GM19463 (cell line): ENCODE results near the gene IL1B.
"Not testable (repeated sequence)": the region's sequence is repeated elsewhere in the genome, so short reads cannot be mapped to it uniquely, and the experiment has no call there.

ENCODE experiments used
- ATAC-seq: cut with Tn5 transposase; IDR thresholded peaks from one replicate; pipeline ENCODE4 v1.9.1; 2021; ENCODE audit warnings: mild to moderate bottlenecking, moderate library complexity; ENCODE audit not compliant: unreplicated experiment

The IL1B gene

DNA sequence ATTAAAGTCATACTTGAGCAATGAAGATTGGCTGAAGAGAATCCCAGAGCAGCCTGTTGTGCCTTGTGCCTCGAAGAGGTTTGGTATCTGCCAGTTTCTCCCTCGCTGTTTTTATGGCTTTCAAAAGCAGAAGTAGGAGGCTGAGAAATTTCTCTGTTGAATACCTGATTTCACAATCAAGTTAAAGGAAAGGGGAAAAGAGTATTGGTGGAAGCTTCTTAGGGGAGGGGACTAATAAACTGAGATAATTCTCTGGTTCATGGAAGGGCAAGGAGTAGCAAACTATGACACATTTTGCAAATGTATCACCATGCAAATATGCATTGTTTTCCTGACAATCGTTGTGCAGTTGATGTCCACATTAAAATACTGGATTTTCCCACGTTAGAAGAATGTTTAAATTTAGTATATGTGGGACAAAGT, at the start of gene IL1B:
Gene IL1B, minus strand, starts transcription at position 85 of the 423 bp plus-strand sequence. CDS start 550 bp downstream, outside the sequence.
- no peak for ATAC-seq

DNA sequence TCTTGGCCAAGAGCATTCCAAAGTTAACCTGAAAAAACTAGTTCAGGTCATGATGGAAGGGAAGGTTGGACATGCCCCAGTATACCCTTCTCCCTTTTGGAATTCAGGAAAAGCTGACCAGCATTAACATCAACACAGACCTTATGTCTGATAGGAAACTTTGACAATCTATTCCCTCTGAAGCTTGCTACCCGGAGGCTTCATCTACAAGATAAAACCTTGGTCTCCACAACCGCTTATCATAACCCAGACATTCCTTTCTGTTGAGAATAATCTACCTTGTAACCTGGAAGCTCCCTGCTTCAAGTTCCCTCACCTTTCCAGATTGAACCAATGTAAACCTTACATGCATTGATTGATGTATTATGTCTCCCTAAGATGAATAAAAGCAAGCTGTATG, 49.7 kb upstream of the IL1B start:
- no peak for ATAC-seq

DNA sequence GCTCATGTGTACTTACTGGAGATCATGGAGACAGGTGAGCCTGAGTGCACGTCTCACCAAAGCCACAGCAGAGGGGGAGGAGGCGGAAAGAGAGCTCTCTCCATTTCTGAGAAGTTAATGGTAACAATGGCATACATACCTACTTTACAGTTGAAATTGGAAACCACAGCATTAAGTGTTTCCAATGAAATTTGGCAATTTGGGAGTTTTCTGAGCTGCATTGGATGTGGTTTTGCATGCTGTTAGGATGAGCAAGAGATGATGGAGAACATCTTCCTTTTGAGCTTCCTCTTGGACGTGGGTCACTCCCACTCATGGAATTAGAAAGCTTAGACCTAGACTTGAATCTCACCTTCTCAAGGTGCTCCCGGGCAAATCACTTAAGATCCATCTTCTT, 48.9 kb upstream of the IL1B start:
- no peak for ATAC-seq

DNA sequence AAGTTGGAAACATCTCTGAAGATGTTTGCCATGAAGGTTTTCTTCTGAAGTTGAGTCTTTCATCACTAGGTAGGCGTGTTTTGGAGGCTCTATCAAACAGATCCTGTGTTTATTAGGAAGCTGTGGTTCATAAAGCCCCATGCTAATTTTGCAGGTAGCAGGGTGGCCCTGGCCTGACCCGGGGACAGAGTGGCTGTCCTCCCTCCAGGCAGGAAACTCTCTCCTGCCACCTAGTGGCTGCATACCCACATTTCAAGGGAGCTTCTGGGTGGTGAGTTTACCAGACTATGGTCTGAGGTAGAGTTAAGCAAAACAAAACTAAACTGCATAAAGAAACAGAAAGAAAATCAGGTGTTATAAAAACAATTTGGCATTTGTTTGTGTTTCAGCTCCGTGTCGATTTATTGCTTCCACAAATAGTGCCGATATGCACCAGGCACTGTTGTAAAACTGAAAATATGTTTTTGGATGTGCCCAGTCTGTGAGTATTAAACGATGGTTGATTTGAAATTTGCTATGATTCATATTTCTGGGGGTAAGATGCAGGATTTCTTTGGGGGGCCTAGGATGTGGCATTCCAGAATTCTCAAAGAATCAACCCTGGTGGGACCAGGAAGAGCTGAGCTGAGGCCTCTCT, 48.4 kb upstream of the IL1B start:
- ATAC-seq: peak; percentile 41

DNA sequence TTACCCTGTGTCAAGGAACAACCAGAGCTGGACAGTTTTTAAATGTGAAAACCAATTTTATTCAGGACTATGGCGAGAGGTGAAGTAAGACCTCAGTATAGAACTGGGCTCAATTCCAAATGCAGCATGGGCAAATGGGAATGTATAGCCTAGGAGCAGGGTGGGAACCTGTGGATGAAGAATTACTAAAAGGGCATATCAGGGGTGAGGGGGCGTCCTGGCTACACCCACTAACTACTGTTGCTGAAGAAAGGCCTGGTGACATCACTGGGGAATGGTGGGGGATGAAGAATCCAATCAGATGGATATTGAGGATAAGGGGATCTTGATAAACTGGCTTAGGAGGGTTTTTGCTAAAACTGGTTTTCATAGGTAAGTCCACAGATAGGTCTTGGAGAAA, 47.1 kb upstream of the IL1B start:
- ATAC-seq: no peak

DNA sequence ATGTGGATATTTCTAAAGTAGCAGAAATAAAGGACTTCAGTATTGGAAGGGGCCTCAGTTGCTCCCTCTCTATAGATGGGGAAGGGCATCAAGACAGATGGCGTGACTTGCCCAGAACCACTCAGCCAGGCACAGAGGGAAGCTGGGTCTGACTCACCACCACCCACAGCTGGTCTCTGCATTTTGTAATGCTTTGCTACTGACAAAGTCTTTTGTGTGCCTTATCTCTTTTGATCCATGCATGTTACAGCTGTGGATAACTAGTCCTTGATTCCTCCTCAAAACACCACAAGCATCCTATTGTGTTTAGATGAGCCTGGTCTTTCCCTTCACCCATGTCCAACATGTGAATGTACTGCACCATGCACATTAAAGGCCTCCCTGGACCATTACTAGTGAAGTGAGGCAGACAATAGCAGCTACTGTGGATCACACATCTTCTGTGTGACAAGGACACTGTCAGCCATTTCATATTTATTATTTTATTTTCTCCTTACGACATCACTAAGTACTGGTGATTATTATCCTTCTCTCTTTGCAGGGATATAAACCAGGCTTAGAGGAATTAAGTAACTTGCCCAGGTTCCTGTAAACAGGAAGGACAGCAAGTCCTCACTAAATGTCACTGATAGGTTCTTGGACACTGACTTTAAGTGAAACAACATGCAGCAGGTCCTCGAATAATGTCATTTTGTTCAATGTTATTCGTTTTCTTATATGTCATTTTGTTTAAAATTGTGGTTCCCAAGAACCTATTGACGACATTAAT, 44.8 kb upstream of the IL1B start:
- peak; percentile 85 for ATAC-seq

DNA sequence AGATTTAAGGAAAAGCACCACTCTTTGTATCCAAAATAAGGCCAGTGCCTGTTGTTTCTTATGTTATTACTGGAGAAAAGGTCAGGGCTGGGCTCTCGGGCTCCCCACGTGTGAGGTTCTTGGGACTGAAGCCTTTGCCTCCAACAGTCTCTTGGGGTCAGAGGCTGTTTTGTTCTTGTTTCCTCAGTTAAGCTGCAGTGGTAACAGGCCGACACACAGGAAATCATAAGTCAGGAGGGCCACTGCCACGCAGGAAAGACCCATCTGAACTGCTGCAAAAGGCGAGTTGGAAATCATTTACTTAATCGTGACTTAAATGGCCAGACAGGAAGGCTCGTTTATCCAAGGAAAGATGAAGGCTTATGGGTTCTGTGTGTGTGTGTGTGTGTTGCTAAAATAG, 44.1 kb upstream of the IL1B start:
- peak; percentile 35 for ATAC-seq

DNA sequence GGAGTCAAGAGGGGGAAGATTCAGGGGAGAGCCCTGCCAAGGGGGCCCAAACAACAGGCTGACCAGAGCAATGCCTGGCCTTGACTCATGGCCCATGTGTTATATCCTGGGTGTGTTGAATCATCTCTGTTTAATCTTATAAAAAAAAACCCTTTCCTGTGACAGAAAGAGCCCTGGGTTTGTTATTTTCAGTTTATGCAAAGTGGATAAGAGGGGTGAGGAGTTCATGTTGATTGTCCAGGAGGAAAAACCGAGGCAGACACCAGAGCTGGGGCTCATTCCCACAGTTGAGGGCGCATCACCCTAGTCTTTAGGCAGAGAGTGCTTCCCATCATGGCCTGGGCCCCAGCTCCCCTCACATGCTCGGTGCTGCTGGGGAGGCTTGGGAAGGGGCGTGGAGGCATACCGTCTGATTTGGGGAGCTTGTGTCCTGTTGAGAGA, 43.5 kb upstream of the IL1B start:
- no peak for ATAC-seq

DNA sequence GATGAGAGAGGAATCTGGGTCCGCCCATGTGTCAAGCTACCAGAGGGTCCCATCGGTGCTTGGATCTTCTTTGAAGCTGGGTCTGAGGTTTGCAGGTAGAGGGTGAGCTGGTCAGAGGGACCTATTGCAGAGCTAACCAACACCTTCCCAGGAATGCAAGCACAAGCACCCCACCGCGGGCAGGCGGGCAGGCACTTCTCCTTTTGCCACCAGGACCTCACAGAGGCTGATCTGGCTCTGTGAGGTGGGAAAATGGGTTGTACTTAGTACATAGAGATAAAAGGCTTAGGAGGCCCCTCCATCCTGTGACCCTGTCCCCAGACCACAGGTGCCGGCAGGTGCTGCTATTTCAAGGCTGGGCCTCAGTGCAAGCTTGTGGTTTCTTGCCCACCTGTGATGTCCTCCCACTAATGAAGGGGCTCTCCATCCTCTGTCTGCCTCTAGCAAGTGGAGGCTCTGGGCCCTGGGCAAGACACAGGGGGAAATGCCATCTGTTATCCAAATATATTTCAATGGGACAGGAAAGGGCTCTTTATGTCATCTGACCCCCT, 43.0 kb upstream of the IL1B start:
- no peak for ATAC-seq

DNA sequence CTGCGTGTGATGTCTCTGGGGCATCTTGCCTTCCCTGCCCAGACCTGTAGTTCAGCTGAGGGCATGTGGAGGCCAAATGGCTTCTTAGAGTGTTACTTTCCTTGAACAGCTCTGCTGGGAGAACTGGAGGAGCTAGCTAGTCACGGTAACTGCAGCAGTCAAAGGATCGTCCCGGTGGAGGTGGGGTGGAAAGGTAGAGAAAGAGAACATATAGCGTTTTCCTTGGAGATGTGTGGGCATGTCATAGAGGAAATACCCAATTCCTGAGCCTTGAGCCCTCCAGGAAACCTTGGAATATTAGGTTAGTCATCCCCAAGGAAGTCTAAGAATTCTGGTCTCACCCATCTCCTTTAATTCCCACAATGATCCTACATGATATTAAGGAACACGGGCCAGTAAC, 40.8 kb upstream of the IL1B start:
- ATAC-seq: no peak

DNA sequence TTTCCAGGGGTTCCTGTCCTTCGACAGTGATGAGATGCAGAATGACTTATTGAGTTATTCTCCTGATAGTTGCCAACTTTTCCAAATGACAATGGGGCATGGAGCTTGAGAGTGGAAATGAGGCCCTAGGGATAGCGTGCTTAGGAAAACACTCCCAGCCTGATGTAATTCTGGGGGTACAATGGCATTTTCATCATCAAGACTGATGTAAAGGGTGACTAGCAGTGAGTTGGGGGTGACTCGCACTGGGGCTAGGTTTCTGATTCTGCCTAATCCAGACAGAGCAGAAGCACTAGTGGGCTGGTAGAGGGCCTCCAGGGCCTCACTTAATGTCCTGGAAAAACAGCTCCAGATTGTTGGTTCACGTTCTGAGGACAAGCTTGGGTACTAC, 40.4 kb upstream of the IL1B start:
- ATAC-seq: no peak

DNA sequence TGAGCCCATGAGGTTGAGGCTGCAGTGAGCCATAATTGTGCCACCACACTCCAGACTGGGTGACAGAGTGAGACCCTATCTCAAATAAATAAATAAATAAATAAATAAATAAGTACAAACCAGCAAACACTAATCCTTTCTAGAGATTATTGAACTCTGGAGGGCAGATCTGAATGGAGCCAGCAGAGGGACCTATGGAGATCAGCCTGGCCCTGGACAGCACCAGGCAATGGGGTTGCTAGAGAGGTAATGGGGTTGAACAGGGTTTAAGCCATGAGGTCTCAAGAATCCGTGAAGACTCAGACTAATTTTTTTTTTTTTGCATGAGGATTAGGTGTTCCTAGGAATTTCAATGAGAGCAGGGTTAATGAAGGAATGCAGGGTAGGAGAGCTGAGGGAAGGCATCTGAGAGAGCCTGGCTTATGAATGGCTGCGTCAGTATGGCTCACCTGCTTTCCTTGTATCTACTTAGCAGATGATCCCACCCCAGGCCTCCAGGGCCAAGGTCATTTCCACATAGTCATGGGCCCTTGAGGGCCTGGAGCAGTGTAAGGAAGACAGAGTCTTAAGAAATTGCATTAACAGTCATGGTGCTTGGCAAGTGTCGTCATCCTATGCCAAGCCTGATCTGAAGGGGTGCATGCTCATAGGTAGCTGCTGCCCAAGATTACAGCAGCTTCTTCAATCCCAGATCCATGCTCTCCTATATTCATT, 39.8 kb upstream of the IL1B start:
- no peak for ATAC-seq

DNA sequence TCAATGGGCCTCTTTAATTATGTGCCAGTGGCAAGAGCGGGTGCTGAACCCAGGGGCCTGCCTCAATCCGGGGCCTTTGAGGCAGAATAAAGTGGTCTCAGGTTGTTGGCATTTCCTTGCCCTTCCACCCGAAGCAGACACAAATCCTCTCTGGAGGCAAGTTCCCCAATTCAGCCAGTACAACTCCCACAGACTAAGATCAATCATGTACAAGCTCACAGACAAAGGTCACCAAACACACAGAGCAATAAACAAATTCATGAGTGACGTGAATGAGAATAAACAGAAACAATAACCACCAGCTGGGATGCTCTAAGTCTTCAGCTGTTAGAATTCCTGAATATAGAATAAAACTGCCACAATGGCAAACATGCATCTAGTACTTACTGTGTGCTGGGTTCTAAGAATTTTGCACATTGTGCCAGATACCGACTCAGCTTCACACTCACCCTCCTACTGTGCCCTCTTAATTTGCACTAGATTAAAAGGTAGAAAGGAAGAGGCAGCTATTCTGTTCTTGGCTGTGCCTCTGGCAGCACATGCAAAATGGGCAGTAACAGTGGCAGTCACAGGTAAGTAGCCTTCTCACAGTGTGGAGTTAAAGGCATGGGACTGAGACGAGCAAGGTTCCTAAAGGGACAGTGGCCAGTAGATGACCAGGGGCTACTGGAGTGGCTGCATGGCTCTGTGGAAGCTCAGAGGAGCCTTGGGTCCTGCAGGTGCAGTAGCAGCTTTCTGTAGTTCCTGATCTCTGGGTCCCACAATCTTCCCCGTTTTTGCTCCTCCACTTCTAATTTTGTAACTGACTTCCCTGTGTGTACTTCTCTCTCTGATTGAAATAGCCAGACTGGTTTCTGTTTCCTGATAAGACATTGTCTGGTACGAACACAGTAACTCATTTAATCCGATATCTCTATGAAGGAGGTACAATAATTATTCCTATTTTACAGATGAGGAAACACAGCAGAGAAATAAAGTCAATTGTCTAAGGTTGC, 34.6 kb upstream of the IL1B start:
- ATAC-seq: no peak

DNA sequence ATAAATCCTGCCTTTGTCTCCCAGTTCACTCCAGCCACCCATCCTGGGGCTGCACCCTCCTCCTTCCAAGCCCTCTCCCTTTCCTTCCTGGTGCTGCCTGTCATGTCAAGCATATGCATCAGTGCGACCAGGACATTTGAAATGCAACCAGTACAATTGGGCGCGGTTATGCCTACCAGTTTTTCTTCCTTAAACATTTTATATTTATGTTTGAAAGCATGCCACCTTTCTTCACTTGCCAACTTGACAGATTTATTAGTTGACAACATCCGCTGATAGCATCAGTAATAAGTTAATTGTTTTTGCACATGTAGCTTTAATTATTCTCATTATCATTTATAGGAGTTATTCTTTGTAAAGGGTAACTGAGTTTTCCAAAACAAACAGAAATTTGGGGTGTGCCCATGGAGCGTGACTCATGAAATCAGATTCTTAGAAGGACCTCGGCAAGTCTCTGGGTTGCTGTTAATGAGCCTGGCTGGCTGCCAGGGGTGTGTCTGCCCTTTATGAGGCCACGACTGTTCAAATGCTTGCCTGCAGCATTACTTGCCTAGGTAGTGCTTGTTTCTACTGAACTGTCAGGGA, 32.8 kb upstream of the IL1B start:
- ATAC-seq: no peak

DNA sequence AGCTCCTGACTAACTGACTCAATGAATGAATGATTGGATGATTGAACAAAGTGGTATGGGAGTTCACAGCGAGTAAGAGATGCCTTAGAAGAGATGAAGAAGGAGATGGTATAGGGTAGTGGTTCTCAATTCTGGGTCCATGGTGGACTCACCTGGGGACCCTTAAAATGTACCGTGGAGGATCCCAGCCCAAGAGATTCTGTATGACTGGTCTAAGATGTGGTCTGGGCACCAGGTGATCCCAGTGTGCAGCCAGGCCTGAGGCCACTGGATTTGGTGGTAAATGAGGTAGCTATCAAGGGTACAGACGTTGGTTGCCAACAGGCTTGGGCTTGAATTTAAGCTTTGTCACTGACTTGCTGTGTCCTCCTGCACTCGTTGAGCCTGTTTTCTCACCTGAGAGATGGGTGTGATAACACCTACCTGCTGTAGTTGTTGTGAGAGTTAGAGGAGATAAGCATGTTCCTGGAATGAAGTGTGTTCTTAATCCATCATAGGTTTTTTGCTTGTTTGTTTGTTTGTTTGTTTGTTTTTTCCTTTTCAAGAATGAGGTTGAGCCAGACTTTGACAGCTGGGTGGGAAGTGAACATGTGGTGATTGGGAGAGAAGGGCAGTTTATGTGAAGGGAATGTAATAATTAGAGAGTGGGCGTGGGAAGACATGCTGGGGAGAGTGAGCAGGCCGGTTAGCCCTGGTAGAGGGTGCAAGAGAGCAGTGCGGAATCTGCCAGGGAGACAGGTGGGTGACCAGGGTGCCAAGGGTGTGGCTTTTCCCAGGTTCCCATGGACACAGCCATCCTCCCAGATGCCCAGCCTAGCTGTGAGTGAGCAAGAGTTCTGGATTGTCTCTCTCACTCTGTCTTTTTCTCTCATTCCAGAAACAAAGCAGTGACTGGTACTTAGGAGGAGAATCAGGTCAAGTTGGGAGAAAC, 31.4 kb upstream of the IL1B start:
- ATAC-seq: no peak

DNA sequence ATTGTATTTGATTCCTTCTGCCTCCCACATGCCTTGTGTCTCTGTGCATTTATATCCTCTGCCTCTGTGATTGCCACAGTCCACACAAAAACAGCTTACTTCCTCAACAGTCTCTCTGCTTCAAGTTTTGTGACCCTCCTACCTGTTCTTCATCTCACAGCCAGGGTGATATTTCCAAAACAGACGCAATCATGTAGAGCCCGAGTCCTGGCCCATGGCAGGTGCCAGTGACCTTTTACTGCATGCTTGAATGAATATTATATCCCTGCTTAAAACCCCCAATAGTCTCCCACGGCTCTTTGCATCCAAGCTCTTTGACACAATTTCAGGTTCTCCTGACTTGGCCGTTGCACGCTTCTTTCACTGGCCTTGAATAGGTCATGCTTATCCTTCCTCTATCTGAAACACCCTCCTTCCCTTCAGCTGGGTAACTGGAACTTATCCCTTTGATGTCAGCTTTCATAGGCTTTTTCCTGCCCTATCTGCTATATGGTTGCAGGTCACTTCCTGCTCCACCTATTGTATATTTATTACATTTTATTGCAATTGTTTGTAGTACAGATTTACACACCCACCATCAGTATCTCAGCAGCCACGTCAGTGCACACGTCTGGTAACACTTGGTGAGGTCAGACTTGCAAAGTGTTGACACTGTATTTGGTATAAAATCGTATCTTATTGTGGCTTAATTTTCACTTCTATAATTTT, 29.7 kb upstream of the IL1B start:
- no peak for ATAC-seq

DNA sequence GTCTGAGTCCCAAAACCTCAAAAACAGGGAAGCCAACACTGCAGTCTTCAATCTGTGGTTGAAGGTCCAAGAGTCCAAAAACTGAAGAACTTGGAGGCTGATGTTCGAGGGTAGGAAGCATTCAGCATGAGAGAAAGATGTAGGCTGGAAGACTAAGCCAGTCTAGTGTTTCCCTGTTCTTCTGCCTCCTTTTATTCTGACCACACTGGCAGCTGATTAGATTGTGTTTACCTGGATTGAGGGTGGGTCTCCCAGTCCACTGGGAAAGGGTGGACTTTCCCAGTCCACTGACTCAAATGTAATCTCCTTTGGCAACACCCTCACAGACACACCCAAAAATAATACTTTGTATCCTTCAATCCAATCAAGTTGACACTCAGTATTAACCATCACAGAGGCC, 27.5 kb upstream of the IL1B start:
- no peak for ATAC-seq

DNA sequence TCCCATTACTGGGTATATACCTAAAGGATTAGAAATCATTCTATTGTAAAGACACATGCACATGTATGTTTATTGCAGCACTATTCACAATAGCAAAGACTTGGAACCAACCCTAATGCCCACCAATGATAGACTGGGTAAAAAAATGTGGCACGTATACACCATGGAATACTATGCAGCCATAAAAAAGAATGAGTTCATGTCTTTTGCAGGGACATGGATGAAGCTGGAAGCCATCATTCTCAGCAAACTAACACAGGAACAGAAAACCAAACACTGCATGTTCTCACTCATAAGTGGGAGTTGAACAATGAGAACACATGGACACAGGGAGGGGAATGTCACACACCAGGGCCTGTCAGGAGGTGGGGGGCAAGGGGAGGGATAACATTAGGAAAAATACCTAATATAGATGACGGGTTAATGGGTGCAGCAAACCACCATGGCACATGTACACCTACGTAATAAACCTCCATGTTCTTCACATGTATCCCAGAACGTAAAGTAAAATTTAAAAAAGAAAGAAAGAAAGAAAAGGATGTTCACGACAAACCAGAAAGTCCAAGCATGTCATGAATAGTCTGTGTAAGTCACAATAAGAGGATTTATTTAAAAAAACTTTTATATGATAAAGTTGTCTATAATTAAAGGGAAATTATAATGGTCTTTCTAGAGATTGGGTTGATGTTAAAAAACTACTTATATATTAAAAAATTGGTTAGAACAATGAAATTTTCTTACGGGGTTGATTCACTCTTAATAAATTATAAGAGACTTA, 23.0 kb upstream of the IL1B start:
- not testable (repeated sequence) for ATAC-seq
